Stimulated activated CD8-positive, alpha-beta memory T cell treated with anti-CD3 and anti-CD28 coated beads, Interleukin-4, amount 100 ng/mL, for 24 hours (primary cell): Measurements from ENCODE around the gene PWWP2B.
A peak's percentile ranks its signal among the peaks of the same experiment; 100 is the strongest.

Source experiments
- DNase-seq: peaks from one replicate; pipeline ENCODE4 v3.0.0-alpha.2; 2020; ENCODE audit warnings: low read depth

PWWP2B gene

DNA sequence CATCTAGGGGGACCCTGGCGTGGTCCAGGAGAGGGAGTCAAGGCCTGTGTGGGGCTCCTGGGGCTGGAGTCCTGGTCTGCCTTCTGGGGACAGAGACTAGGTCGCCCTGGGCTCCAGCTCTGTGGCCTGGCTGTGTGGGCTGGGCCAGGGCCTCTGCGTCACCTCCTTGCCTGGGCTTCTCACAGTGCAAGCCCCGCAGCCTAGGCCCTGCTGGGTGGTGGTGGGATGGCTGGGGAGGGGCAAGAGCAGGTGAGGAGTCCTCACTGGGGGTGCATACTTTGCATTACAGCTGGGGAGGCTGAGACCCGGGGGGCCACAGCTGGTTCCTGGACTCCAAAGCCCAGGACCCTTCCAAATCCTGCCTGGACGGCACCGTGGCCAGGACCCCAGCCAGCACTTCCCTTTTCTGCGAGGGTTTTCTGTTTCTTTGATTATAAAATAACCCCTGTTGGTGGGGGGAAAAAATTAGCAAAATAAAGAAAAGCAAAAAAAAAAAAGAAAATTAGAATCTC is 23.5 kb downstream of the PWWP2B start:
- no peak for DNase-seq

GRCh38 chr10:132420981-132421846 is 24.2 kb downstream of the PWWP2B start:
- peak; percentile 18 for DNase-seq

- no peak for DNase-seq
Measured at GRCh38 chr10:132421847-132422751, 25.1 kb downstream of the PWWP2B start.

DNA sequence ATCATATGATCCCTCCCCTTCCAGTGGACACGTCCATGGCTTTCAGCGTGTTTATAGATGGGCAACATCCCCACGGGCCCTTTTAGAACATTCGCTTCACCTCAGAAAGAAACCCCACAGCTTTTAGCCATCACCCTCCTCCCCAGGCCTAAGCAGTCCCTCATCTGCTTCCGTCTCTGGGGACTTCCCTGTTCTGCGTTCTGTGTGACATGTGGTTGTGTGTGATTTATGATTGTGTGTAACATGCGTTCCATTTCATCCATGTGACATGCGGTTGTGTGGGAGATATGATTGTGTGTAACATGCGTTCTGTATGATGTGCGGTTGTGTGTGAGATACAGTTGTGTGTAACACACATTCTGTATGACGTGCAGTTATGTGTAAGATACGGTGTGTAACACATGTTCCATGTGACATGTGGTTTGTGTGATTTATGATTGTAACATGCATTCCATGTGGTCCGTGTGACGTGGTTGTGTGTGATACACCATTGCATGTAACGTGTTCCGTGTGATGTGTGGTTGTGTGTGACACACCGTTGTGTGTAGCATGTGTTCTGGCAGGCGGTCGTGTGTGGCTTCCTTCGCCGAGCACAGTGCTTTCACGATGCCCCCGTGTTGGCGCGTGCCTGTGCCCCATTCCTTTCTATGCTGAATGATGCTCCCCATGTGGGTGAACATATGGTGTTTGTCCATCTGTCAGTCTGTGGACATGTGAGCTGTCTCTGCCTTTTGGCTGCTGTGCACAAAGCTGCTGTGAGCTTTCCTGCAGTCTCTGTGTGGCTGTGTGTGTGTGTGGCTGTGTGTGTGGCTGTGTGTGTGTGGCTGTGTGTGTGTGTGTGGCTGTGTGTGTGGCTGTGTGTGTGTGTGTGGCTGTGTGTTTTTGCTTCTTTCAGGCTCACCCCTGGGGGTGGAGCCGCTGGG is 26.2 kb downstream of the PWWP2B start:
- DNase-seq, result no peak

- no peak for DNase-seq
Measured at GRCh38 chr10:132423966-132424861, 27.2 kb downstream of the PWWP2B start.

DNA sequence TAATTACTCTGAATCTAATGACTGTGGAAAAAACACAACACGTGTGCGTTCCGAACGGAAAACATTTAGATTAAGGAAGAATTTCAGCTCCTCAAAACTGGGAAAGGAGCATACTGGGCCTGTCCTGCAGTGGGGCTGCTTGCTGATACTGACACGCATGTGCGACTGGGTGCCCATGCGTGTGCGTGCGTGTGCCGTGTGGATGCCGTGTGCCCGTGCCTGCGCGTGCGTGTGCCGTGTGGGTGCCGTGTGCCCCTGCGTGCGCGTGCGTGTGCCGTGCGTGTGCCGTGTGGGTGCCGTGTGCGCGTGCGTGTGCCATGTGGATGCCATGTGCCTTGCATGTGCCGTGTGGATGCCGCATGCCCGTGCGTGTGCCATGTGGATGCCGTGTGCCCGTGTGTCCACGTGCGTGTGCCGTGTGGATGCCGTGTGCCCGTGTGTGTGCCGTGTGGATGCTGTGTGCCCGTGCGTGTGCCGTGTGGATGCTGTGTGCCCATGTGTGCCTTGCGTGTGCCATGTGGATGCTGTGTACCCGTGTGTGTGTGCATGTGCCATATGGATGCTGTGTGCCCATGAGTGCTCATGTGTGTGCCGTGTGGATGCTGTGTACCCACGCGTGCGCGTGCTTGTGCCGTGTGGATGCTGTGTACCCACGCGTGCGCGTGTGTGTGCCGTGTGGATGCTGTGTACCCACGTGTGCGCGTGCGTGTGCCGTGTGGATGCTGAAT is 28.2 kb downstream of the PWWP2B start:
- DNase-seq, result no peak

DNA sequence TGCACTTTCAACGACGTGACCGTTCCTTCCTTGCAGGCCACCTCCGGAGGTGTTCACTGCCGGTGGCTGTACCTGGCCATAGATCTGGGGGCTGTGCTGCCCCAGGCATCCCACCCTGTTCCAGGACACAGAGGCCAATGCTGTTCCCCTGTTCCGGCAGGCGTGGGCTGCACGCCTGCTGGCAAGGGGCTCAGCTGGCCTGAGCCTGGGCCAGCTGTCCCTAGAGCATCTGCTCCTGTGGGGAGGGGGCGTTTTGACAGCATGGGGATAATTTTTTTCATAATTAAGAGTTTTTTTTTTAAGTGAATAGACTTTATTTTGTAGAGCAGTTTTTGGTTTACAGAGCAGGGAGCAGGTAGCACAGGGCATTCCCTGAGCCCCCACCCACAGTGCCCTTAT is 28.8 kb downstream of the PWWP2B start:
- DNase-seq, result no peak

GRCh38 chr10:132427006-132427771 is 30.2 kb downstream of the PWWP2B start:
- no peak for DNase-seq

DNA sequence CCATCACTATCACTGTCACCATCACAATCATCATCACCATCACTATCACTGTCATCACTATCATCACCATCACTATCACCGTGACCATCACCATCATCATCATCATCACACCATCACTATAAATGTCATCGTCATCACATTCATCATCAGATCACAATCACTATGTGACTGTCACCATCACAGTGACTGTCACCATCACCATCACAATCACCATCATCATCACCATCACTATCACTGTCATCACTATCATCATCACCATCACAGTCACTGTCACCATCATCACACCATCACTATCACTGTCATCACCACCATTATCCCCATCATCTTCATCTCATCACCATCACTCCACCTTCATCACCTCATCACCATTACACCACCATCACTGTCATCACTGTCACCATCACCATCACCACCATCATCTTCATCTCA is 31.0 kb downstream of the PWWP2B start:
- no peak for DNase-seq

DNA sequence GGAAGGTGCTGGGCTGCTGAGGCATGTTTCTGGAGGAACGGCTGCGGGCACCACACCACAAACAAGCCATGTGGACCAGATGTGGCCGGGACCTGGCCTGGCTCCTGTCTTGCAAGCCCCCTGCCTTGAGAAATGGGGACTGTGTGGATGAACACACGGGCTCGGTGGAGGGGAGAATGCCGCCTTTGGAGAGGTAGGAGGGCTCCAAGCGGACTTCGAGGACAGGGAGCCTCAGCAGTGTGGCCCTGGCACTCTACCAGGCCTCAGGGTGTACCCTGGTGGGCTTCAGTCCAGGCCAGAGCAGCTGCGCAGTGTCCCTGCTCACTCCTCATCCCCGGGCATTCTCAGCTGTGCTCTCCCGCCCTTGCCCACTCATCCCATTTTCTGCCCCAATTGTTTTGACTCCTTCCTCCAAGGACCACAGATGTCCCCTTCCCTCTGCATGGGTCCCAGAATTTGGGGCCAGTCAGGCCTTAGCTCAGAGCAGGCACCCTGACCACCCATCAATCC is 31.5 kb downstream of the PWWP2B start:
- DNase-seq, result no peak

GRCh38 chr10:132429281-132430230 is 32.6 kb downstream of the PWWP2B start:
- DNase-seq, result no peak

DNA sequence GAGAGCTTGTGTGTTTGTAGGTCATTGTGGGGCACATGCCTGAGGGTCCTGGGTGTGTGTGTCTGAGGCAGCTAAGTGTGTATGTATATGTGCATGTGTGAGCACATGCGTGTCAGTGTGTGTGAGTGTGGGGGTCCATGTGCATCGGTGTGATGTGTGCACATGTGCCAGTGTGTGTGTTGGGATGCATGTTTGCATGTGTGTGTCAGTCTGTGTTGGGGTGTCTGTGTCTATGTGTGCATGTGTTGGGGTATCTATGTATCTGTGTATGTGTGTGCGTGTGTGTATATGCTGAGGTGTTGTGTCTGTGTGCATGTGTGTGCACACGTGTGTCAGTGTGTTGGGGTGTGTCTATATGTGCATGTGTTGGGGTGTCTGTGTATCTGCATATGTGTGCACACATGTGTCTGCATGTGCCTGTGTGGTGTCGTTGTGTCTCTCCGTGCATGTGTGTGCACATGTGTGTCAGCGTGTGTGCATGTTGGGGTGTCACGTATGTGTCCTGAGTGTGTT is 33.3 kb downstream of the PWWP2B start:
- no peak for DNase-seq

DNA sequence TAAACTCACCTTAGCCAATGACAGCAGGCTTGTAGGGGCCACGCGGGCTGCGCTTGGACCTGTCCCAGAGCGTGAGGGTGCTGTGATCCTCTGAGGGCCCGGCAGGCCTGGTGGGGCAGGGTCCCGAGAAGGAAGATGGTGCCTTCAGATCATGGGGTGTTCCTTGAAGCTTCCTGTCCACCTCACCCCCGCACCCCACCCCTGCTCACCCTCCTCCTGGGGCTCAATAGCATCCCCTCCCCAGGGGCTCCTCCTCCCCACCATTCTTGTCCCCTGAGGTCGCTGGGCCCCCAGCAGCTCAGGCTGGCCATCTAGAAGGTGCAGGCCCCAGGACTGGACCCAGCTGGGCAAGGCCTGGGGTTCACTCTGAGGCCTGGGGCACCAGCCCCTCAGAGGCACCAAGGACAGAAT is 33.9 kb downstream of the PWWP2B start:
- no peak for DNase-seq

DNA sequence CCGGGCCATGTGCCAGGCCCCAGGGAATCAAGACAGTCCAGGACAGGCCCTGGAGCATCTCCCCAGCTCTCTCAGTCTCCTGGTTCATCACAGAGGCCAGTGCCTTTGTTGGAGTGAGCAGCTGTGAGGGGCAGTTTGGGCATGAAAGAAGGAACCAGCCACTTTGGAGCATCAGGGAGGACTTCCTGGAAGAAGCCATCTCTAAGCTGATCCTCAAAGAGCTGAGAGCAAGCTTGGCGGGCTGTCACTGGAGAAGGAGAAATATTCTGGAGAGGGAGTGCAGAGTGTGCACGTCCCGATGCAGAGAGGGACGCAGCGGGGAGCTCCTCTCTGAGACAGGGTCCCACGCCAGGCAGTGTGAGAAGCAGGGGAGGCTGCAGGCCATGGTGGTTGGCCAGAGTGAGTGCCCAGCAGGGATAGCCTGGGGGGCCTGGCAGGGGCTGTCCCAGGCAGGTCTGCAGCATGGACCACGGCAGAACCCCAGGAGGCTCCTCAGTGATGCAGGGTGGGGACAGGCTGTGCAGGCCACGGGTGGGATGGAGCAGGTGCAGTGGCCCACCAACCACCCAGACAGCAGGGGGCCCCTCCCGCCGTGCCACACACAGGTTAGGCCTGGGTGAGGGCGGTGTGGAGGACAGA is 34.7 kb downstream of the PWWP2B start:
- DNase-seq, result no peak

- no peak for DNase-seq
Measured at GRCh38 chr10:132432176-132432540, 35.2 kb downstream of the PWWP2B start.

DNA sequence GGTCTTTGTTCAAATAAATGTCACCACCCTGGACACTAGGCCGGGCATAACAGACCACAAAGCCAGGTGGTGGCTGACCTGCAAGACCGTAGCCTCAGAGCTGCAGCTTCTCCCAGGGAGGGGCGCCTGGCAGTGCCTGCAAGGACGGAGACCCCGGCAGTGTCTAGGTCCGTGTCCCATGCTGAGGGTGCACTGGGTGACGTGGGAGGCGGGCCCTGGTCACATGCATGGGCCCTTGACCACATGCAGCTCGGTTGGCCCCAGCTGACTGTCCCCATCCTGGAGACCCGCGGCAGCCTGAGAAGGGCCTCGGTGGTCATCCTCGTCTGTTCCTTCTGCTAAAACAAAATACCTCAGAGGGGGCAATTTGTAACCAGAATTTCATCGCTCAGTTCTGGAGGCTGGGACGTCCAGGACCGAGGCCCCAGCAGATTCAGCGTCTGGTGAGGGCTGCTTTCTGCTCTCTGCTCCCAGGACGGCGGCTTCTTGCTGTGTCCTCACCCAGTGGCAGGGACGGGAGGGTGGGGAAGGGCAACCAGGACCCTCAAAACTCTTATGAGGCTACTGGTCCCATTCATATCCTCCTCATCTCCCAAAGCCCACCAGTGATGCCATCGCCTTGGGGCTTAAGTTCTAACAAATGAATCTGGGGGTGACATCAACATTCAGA is 36.8 kb downstream of the PWWP2B start:
- DNase-seq, result no peak
